Measurements from ENCODE around the gene SPRYD4.

- TF ChIP-seq EZH2 (IDR thresholded peaks at IDR 0.05; ENCODE audit: insufficient read depth, poor library complexity, severe bottlenecking) (no peak), EZH2phosphoT487 (IDR thresholded peaks at IDR 0.05; ENCODE audit: insufficient read depth, low read depth) (no peak)
Observed at GRCh38 chr12:56486694-56487093, 18.3 kb downstream of the SPRYD4 start.
